Embryonic facial prominence (tissue), 1 donor: ENCODE results near the gene SGCD.
"Not testable (repeated sequence)": the region's sequence is repeated elsewhere in the genome, so short reads cannot be mapped to it uniquely, and the experiment has no call there.

Experiments used
- DNase-seq: peaks from one replicate; pipeline ENCODE4 v3.0.0-alpha.2; 2016; ENCODE audit errors: extremely low spot score

SGCD gene

DNA sequence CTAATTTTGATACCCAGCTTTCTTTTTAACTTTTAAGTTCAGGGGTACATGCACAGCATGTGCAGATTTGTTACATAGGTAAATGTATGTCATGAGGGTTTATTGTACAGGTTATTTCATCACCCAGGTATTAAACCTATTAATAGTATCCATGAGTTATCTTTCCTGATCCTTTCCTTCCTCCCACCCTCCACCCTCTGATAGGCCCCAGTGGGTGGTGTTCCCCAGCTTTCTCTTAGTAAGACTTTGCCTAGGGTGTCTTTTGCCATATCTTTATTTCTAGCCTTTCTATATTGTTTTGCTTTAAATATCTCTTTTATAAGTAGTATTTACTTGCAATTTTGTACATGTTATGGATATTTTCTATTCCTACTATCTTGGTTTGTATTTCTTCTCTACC is 243.7 kb downstream of the SGCD start:
- DNase-seq, result no peak

DNA sequence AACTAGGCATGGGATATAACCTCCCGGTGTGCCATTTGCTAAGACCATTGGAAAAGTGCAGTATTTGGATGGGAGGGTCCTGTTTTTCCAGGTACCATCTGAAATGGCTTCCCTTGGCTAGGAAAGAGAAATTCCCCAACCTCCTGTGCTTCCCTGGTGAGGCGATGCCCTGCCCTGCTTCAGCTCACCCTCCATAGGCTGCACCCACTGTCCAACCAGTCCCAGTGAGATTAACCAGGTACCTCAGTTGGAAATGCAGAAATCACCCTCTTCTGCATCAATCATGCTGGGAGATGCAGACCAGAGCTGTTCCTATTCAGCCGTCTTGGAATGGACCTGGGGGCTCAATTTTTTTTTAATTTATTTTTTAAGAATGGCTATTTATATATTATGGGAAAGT is 254.8 kb downstream of the SGCD start:
- DNase-seq, result no peak

DNA sequence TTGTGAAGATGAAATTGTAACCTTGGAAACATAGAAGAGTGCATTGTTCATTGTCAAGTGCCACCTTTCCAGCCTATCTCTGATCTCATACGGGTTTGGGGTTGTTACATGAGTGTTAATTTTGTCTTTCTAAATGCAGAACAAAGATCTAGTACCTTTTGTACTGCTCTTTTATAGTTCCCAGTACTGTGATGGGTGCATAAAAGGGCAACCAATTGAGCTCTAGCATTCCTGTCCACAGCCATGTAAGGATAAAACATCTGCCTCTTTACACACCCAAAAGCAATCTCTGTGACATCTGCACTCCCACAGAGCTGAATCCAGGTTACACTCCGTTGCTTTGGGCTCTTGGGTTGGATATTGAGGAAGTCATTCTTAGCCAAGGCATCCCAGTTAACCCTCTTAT is 255.2 kb downstream of the SGCD start:
- no peak for DNase-seq

DNA sequence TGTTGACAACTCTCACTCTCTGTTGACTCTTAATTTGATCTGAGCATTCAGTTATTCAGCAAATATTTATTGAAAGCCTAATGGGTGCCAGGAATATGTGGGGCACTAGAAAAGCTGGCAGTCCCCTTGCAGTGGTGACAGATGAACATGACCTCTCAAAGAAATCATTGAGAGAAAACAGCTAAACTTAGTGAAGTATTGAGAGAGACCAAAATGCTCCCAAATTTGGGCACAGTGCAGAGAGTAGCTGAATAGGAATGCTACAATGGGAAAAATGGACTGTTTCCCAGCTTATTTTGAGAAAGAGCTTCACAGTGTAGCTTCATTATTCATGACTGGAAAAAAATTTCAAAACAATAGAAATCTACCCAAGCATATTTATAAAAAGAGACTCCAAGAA is 257.9 kb downstream of the SGCD start:
- no peak for DNase-seq

DNA sequence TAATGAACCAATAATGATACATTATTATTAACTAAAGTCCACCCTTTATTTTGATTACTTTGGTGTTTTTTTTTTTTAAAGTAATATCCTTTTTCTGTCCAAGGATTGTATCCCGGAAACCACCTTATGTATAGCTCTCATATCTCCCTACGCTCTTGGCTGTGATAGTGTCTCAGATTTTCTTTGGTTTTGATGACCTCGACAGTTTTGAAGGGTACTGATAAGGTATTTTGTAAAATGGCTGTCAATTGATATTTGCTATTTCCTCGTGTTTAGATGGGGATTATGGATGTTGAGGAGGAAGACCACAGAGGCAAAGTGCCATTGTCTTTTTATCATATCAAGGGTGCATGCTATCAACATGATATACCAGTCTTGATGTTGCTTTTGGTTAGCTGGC is 259.0 kb downstream of the SGCD start:
- no peak for DNase-seq

DNA sequence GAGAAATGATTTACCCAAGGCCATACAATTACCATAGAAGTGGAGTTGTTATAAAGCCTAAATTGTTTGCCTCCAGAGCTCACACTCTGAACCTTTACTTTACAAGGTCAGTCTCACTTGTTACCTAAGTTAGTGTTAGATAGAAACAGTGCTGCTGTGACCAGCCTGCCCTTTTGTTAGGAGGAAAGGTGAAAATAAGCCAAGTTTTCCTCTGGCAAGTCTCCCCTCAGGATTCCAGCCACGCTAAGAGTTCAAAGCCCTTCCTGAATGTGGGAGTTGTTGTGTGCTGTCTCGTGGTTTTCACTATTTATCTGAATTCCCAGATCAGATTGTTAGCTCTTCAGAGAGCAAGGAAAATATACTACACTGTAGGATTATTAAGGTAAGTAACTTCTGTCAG is 260.0 kb downstream of the SGCD start:
- DNase-seq, result no peak

DNA sequence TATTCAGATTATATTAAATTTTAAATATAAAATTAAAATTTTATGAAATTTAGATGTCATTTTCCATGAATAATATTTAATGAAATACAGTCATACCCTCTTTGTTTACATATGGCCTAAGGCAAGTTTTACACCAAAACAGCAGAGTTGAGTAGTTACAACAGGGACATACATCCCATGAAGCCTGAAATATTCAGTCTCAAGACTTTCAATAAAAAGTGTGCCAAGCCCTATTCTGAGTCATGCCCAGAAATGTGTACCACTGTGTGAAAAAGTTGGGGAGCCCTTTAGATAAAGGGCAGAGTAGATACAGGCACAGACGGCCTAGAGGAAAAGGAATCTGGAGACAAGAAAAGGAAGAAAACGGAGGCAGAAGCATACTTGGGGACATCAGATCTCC is 261.3 kb downstream of the SGCD start:
- DNase-seq, result no peak

DNA sequence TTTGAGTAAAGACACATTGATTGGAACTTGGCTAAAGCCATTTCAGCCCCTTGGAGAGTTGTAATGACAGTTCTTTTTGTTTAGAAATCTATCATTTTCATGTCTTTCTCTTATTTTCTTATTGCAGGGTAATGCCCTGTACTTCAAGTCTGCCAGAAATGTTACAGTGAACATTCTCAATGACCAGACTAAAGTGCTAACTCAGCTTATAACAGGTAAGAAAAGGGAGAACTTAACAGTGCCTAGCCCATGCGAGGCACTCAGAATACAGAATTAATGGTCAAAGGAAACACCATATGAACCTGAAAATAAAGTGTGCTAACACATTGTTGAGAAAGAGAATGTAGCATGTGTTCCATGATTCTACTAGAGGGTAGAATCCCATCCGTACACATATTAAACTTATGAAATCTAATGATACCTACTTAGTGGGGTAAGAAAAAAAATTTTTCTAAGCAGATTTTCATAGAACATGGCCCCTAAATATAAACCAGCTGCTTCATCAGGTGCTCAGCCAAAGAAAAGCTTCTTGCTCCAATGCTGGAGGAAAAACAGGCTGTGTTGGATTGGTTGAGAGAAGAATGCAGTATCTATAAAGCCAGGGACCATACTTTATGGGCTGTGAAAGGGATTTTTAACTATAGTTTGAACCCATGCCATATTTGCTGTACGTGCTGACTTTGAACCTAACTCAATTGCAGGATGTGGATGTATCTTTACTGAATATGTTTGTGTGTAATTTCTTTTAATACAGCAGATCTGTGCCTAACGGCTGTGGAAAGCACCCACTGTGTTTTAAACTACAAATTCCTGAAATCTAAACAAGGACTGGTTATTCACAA is 262.4 kb downstream of the SGCD start:
- DNase-seq, result peak; percentile 43

DNA sequence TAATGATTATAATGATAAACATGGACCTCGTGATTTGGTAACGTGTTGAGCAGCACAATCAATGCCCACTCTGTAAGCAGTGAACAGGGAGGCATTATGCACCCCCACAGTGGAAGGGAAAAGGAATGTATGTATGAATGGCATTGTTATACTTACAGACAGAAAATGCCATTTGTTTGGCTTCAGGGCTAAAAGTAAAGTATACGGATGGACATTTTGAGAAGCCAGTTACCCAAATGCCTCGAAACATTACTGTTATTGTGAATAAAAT is 262.9 kb downstream of the SGCD start:
- DNase-seq, result no peak

DNA sequence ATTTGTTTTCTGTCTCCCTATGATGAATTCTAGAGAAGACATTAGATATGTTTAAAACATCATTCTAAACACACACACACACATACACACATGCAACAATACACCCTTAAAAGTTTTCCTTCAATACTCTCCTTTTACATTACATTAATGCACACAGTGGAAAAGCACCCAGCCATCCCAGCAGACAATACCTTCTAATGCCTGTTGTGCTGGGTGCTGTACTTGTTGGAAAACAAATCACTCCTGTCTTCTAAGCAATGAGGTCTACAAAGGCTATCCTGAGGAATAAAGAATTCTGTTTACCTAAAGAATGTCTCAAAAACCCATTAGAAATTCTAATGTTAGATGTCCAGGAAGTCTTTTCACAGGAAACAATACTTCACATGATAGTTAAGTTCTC is 264.0 kb downstream of the SGCD start:
- no peak for DNase-seq

DNA sequence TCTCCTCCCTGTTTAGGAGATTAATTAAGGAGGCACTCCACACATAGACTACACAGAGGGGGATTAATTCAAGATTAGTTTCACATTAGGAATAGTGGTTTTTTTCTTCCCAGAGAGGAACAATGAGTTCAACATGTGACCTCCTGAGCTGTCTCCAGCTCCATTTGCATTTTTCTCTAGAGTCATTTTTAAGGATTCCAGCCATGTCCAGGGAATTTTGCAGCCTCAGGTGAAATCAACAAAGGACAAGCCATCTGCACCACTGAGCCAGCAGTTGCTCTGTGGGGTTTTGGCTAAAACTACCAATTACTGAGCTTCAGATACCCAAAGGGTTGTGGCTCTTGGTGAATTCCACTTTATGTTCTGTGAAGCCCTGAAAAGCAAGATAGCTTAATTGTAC is 264.7 kb downstream of the SGCD start:
- no peak for DNase-seq

DNA sequence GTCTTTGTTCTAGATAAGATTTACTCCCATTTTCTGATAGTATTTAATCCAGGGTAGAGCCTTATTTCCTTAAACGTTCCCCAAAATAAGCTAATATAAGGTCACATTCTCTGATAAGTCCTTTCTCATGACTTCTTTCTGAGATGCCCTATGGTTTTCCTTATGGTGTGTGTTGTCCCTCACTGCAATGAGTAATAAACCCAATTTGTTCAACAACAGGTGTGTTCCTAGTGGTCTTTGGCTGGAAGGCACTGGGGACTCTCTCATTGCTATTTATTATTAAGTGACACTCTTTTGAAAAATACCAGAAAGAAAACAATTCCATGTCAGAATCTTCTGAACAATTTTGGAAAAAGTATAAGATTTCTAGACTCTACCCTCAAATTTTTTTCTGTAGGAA is 266.6 kb downstream of the SGCD start:
- no peak for DNase-seq

DNA sequence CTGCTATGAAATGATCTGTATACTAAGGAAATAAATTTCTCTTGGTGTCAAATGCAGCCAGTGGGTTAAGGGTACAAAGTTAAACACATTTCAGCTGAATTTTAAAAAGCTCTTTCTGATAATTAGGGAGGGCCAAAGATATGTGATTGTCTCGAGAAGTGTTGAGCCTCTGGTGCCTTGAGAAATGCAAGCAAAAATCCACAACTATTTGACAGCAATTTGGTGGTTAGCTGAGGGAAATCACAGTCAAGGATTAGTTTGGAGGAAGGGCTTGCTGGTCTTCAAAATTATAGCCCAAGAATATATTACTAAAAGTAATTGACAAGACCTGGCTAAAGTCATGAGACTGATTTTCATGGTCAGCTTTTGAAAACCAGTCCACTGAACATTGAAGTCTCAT is 267.4 kb downstream of the SGCD start:
- DNase-seq, result no peak

DNA sequence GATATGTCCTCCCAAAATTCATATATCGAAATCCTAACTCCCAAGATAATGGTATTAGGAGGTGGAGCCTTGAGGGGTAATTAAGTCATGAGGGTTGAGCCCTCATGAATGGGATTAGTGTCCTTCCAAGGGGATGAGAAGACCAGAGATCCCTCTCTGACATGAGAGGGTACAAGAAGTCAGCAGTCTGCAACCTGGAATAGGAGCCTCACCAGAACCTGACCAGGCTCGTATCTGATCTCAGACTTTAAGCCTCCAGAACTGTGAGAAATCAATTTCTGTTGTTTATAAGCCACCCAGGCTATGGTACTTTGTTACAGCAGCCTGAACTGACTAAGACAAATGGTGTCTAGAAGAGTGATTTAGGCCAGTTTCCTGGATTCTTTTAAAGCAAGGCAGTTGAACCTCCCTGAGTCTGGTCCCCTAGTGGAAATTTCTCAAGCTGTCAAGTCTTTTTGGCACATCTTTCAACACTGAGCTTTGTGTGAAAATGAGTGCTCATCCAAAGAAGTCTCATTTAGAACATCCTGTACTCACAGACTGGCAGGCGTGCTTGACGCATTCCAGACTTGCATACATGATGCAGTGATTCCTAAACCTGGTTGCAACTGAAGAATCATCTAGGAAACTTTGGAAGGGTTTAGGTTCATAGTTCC is 268.3 kb downstream of the SGCD start:
- DNase-seq, result no peak

DNA sequence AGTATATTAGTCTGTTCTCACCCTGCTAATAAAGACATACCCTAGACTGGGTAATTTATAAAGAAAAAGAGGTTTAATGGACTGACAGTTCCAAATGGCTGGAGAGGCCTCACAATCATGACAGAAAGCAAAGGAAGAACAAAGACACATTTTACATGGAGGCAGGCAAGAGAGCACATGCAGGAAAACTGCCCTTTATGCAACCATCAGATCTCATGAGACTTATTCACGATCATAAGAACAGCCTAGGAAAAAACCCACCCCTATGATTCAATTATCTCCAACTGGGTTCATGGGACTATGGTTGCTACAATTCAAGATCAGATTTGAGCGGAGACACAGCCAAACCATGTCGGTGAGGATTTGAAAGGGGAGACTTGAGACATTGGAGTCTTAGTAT is 270.3 kb downstream of the SGCD start:
- DNase-seq, result no peak

DNA sequence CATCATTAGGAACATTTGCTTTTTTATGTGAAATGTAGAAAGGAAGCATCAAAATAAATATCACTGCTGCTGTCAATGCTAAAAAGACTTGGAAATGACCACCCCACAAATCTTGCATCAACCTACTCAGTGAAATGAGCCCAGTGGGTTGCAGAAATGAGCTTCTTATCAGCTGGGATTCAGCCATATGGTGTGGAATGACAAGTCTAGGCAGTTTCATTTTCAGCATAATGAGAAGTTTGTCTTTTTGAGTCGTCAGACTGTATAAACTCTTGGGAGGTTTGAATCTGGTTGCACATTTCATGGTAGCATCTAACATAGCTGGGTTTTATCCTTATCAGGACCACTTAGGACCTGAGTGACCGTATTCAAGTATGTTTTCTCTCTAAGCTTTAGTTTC is 272.0 kb downstream of the SGCD start:
- no peak for DNase-seq

DNA sequence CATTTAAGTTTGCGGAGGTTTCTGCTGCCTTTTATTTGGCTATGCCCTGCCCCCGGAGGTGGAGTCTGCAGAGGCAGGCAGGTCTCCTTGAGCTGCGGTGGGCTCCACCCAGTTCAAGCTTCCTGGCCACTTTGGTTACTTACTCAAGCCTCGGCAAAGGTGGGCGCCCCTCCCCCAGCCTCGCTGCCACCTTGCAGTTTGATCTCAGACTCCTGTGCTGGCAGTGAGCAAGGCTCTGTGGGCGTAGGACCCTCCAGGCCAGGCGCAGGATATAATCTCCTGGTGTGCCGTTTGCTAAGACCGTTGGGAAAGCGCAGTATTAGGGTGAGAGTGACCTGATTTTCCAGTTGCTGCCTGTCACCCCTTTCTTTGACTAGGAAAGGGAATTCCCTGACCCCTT is 283.6 kb downstream of the SGCD start:
- not testable (repeated sequence) for DNase-seq

DNA sequence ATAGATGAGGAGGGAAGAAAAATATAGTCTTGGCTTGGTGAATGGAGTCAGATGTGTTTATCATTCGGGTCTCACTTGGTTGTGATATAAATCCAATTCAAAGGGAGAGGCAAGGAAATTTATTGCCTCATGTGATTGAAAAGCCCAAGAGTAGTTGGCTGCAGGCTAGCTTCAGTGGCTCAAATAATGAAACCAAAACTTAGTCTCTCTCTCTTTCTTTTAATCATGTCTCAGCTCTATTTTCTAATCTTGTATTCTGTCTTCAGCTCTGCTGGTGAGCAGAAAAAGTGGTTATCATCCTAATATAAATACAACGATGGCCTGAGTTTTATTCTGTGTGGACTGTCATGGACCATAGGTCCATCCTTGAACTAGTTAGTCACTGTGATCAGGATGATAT is 288.9 kb downstream of the SGCD start:
- DNase-seq, result no peak

DNA sequence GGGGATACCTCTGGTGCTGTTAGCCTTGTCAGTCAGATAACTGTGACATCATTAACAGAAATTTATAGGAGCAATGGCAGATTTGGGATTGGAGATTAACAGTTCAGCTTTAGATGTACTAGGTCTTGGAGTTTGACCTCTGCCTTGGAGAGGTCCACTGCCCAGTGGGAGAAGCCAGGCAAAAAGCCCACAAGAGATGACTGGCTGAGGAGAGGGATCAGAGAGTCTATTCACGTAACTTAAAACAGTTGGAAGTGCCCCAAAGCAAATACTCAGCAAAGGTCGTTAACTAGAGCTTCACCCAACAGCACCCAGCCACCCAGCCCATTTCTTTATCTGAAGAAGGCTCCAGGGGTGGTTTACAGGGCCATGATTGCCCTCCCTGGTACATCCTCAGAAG is 290.5 kb downstream of the SGCD start:
- DNase-seq, result no peak

DNA sequence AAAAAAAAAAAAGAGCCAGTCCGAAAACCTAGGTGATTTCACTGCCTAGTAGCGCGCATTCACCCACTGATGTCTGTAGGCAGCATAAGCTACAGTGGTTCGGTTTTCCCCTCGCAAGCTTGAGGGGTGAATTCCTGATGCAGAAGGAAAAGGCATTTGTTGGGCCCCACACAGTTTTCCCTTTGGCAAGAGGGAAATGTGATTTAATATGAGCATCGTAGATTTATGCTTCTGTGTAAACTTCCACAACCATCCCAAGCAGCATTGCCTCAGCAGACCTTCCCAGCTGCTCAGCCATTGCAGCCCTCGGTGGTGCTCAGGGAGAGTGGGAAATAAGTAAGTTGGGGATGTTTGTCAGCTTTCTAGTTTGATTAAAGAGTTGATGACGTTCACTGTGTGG is 291.6 kb downstream of the SGCD start:
- DNase-seq, result no peak

DNA sequence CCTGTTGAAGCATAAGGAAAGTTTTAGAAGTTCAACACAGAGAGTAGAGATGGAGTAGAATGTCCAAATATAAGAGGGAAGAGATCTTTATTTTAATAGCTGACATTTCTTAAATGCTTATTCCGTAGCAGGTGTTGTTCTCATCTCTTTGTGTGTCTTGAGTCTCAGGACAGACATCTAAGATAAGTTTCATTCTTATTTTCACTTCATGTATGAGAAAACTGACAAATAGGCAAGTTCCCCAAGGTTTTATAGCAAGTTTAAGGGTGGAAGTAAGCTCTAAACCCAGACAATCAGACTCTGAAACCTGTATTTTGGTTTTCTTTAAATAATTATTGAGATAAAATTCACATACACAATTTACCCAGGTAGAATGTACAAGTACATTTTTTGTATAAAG is 294.8 kb downstream of the SGCD start:
- no peak for DNase-seq

DNA sequence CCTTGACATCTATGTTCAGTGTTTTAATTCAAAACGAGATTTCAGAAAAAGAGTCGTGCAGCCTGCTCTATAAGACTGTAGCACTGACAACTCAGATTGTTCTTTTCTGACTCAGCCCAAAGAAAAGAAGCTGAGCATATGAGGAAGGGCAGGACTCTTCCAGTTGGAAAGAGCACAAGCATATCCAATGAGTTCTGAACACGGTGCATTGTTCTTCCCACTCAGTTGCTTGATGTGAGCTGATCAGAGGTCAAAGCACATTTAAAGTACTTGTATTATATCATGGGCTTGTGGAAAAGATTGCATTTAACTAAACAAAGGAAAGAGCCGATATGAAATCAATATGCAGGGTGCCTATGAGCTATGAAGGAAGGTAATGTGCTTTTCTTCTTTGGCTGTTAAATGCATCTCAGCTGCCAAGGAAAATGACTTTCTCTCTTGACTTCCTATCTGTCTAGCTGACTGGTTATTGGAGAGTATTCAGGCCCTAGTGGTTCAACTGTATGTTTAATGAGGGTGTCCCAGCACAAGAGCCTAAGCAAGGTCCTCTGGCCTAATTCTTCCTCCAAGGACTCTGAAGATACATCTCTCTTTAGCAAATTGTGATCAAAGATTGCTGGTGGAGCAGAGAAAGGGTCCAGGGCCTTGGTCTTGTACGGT is 296.5 kb downstream of the SGCD start:
- no peak for DNase-seq

DNA sequence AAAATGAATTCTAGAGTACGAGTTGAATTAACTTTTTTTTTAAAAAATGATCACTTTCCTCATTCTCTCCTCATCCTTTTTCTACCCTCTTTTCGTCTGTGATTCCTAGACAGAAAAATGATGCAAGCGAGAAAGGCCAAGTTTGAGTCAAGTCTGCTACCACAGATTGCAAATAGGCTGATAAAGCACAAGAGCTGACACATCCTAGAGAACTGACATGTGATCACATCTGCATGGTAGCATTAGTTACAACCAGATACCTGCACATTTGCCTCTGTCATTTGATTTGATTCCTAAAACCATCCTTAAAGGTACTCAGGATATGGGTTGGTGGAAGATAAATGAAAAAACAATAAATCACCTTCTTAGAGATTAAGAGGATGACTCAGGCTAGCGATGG is 297.7 kb downstream of the SGCD start:
- no peak for DNase-seq
